ENCODE data around the gene SH3RF3. TPM values are rescaled to one million over a fixed set of nuclear protein-coding genes. Genes with fewer than 3 reads are reported as not detected.

The SH3RF3 gene
- total RNA-seq, 2 experiments from 2014 or later, result 1.4 TPM

GRCh38 chr2:109538546-109538945 lies 409.5 kb downstream of the SH3RF3 start:
- no peak for DNase-seq
- POLR2A ChIA-PET, result no interaction called here
- no peak for ATAC-seq
- intact Hi-C loops (cut with DNase I, micrococcal nuclease), result no loop called here
- no peak overlapping the region for H3K4me3 Mint-ChIP-seq
- H3K9me3 Mint-ChIP-seq (ENCODE audit: low read depth), result no peaks in the 10 kb centered on the region
- H3K27me3 Mint-ChIP-seq, result peaks cover 16% of the 10 kb centered on the region
- no peak overlapping the region for H3K27ac Mint-ChIP-seq
- no peaks in the 10 kb centered on the region for H3K36me3 Mint-ChIP-seq (ENCODE audit: low read depth)
- CTCF ChIA-PET, result no interaction called here
- H3K4me1 Mint-ChIP-seq, result no peaks in the 10 kb centered on the region

GRCh38 chr2:109542384-109542783 lies 413.4 kb downstream of the SH3RF3 start:
- ChIA-PET CTCF (no interaction called here), POLR2A (interaction anchor here (0.6 kb wide), 1 partner anchor 9 kb away, joined by 3 read pairs; no protein-coding TSS in a partner anchor)
- no peak overlapping the region for H3K27ac Mint-ChIP-seq
- H3K9me3 Mint-ChIP-seq (ENCODE audit: low read depth), result no peaks in the 10 kb centered on the region
- no peak overlapping the region for H3K4me3 Mint-ChIP-seq
- H3K36me3 Mint-ChIP-seq (ENCODE audit: low read depth), result no peaks in the 10 kb centered on the region
- DNase-seq (no peak), ATAC-seq (no peak)
- no peaks in the 10 kb centered on the region for H3K4me1 Mint-ChIP-seq
- intact Hi-C loops (cut with DNase I, micrococcal nuclease), result no loop called here
- peaks cover 11% of the 10 kb centered on the region for H3K27me3 Mint-ChIP-seq

- peak; percentile 74 for ATAC-seq
- H3K4me1 Mint-ChIP-seq, result no peaks in the 10 kb centered on the region
- no peaks in the 10 kb centered on the region for H3K27me3 Mint-ChIP-seq
- no peaks in the 10 kb centered on the region for H3K9me3 Mint-ChIP-seq (ENCODE audit: low read depth)
- no peak overlapping the region for H3K4me3 Mint-ChIP-seq
- H3K36me3 Mint-ChIP-seq (ENCODE audit: low read depth), result no peaks in the 10 kb centered on the region
- POLR2A ChIA-PET, result interaction anchor here (0.7 kb wide), 1 partner anchor 145 kb away, joined by 4 read pairs; no protein-coding TSS in a partner anchor
- peak; percentile 76 for DNase-seq
- CTCF ChIA-PET, result interaction anchor here (0.6 to 3.6 kb wide), 37 partner anchors 9 to 420 kb away, joined by 3 to 27 read pairs (median 4); no protein-coding TSS in a partner anchor
- intact Hi-C loops (cut with DNase I, micrococcal nuclease), result loop anchor here (1.0 to 5.0 kb wide), 4 partner anchors 66 to 190 kb away; partner anchors contain the start of genes SEPTIN10 (in 2 of the 2) and SOWAHC (in 2 of the 2)
- H3K27ac Mint-ChIP-seq, result no peak overlapping the region
Observed at GRCh38 chr2:109545828-109546713, 417.1 kb downstream of the SH3RF3 start.

GRCh38 chr2:109547280-109547679 lies 418.3 kb downstream of the SH3RF3 start:
- DNase-seq (no peak), ATAC-seq (no peak)
- H3K36me3 Mint-ChIP-seq (ENCODE audit: low read depth), result no peaks in the 10 kb centered on the region
- H3K27ac Mint-ChIP-seq, result no peak overlapping the region
- no peaks in the 10 kb centered on the region for H3K27me3 Mint-ChIP-seq
- H3K4me1 Mint-ChIP-seq, result no peaks in the 10 kb centered on the region
- intact Hi-C loops (cut with DNase I, micrococcal nuclease), result loop anchor here (5.0 kb wide), 3 partner anchors 65 to 170 kb away; partner anchors contain the start of genes SEPTIN10 (in 2 of the 2) and SOWAHC (in 2 of the 2)
- ChIA-PET POLR2A (no interaction called here), CTCF (interaction anchor here (0.6 to 3.1 kb wide), 13 partner anchors 10 to 421 kb away, joined by 3 to 27 read pairs (median 4); no protein-coding TSS in a partner anchor)
- H3K9me3 Mint-ChIP-seq (ENCODE audit: low read depth), result no peaks in the 10 kb centered on the region
- no peak overlapping the region for H3K4me3 Mint-ChIP-seq

GRCh38 chr2:109549016-109549590 lies 420.1 kb downstream of the SH3RF3 start:
- POLR2A ChIA-PET, result no interaction called here
- Mint-ChIP-seq H3K36me3 (ENCODE audit: low read depth) (no peaks in the 10 kb centered on the region), H3K27me3 (no peaks in the 10 kb centered on the region), H3K4me1 (no peaks in the 10 kb centered on the region), H3K9me3 (ENCODE audit: low read depth) (no peaks in the 10 kb centered on the region), H3K27ac (no peak overlapping the region), H3K4me3 (no peak overlapping the region)
- no peak for ATAC-seq
- intact Hi-C loops (cut with DNase I, micrococcal nuclease), result loop anchor here (5.0 kb wide), 3 partner anchors 63 to 168 kb away; partner anchors contain the start of genes SEPTIN10 (in 2 of the 2) and SOWAHC (in 2 of the 2)
- CTCF ChIA-PET, result interaction anchor here (0.6 kb wide), 1 partner anchor 620 kb away, joined by 3 read pairs; no protein-coding TSS in a partner anchor
- DNase-seq, result no peak

Small RNA genes within 50 kb of the gene (microRNA-seq; reads per million reads assigned to microRNA genes)
- gene MIR4265 (ENCODE audit: borderline replicate concordance) (not detected), gene MIR4266 (ENCODE audit: borderline replicate concordance) (not detected)

Other genes with a start within 250 kb of the SH3RF3 start
- gene EDAR, start 140.0 kb upstream of the SH3RF3 start, total RNA-seq, result under 1 TPM; 0.78 to 0.81 TPM

Measured in activated CD4-positive, alpha-beta T cell treated with anti-CD3 and anti-CD28 coated beads for 36 hours (primary cell).